ENCODE results near the gene EPB41.
"Not testable (repeated sequence)": the region's sequence is repeated elsewhere in the genome, so short reads cannot be mapped to it uniquely, and the experiment has no call there.

EPB41 gene

DNA sequence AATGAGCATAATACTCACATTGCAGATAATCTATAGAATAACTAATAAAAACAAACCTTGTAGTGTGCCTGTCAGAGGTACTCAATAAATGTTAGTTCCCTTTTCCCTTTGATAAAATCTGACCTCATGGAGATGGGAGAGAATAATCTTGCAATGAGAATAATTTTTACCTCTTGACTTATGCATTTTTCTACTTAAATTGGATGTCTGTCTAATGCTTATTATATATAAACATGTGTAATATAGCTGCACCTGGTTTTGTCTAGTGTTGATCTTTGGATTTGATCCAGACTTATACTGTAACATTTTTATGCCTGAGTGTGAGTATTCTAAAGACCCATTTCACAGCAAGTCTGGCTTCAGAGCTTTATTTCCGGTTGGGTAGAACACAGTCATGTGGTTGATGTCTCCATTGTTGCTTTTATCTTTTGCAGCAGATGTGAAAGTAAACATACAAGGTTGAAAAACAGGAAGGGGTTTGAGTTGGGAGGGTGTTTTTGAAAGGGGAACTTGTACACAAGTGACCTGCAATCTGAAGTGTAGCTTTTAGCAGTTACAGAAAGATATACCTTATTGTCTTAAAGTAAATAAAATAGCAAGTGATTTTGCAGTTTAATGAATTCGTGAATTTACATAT is 12.4 kb downstream of the EPB41 start:
- no peak overlapping the region for H3K4me3 ChIP-seq (ENCODE audit: low read depth, low read length)

DNA sequence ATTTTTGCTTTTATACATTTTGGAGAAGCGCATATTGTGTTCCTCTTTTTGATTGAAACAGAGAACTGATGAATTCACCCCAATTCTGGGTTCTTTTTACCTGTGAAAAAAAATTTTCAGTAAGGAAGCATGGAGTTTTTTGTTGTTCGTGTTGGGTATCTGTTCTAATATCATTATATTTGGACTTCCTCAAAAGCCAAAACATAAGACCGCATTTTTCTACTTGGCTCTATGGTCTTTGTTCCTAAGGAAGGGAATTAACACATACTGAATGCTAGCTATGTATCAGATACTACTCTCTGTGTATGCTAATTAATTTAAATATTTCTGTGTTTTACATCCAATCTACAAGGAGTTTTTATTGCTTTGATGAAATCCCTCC is 12.9 kb downstream of the EPB41 start:
- H3K4me3 ChIP-seq (ENCODE audit: low read depth, low read length): no peak overlapping the region

GRCh38 chr1:28927648-28928313 is 13.4 kb downstream of the EPB41 start:
- H3K4me3 ChIP-seq (ENCODE audit: low read depth, low read length): no peak overlapping the region

GRCh38 chr1:28928314-28928941 is 14.1 kb downstream of the EPB41 start:
- H3K4me3 ChIP-seq (ENCODE audit: low read depth, low read length): no peak overlapping the region

DNA sequence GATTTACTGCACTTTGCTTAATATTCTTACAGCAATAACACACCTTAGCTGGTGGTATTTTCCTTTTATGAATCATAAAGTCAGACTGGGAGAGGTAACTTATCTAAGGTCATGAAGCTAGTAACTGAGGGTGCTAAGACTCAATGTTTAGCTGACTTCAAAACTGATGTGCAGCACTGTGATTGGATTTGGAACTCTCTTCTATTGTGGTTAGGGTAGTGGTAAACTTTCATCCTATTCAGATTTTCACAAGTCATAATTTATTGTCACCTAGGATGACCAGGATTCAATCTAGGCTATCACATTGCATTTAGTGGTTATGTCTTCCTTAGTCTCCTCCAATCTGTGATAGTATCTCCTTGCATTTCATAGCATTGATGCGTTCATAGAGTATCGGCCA is 18.9 kb downstream of the EPB41 start:
- no peak overlapping the region for H3K4me3 ChIP-seq (ENCODE audit: low read depth, low read length)

GRCh38 chr1:28933918-28934317 is 19.5 kb downstream of the EPB41 start:
- H3K4me3 ChIP-seq (ENCODE audit: low read depth, low read length): no peak overlapping the region

- H3K4me3 ChIP-seq (ENCODE audit: low read depth, low read length): no peak overlapping the region
These were observed 20.3 kb downstream of the EPB41 start for GRCh38 chr1:28934676-28935075.

- no peak overlapping the region for H3K4me3 ChIP-seq (ENCODE audit: low read depth, low read length)
These were observed 20.9 kb downstream of the EPB41 start for GRCh38 chr1:28935293-28935692.

DNA sequence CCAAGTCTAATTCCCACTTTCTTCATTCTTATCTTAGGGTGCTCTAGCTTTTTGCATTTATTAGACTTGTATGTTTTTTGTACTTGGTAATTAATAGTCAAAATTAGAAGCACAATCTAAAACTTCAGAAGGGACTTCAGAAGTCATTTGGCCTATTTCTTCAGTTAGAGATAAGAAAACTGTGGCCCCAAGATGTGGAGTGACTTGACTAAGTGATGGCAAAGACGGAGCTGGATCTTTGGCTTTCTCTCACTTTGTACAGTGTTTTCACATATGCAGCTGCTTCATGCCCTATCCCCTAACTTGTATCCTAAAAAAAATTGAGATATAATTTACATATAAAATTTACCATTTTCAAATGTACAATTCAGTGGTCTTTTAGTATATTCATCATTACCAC is 21.7 kb downstream of the EPB41 start:
- H3K4me3 ChIP-seq (ENCODE audit: low read depth, low read length): no peak overlapping the region

GRCh38 chr1:28936528-28936927 is 22.2 kb downstream of the EPB41 start:
- no peak overlapping the region for H3K4me3 ChIP-seq (ENCODE audit: low read depth, low read length)

GRCh38 chr1:28943581-28943980 is 29.2 kb downstream of the EPB41 start:
- H3K4me3 ChIP-seq (ENCODE audit: low read depth, low read length): not testable (repeated sequence)

- no peak overlapping the region for H3K4me3 ChIP-seq (ENCODE audit: low read depth, low read length)
These were observed 35.6 kb downstream of the EPB41 start for GRCh38 chr1:28950006-28950405.

- no peak overlapping the region for H3K4me3 ChIP-seq (ENCODE audit: low read depth, low read length)
These were observed 36.1 kb downstream of the EPB41 start for GRCh38 chr1:28950449-28950848.

DNA sequence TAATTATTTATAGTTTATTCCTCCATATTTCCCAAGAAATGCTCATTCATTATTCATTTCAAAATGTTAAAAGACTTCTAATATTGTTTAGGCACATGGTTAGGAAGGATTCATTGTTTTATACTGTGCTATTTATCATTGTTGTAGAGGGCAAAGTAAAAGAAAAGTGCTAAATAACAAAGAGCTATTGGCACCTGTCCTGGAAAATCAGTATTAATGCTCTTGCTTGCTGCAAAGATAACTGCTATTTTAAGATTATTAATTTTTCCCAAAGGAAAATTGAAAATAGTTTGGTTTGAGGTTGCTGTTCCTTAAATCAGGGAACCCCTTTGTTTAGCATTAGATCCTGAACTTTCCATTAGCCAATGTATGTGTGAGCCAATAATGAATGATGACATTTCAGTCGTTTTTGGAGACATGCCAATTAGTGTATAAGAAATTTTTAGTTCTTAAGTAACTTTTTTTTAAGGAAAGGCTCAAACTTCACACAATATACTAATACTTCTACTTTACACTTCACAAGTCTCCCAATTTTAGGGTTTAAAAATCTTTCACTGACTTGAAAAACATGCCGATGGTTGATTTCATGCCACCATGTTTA is 39.9 kb downstream of the EPB41 start:
- H3K4me3 ChIP-seq (ENCODE audit: low read depth, low read length): no peak overlapping the region

DNA sequence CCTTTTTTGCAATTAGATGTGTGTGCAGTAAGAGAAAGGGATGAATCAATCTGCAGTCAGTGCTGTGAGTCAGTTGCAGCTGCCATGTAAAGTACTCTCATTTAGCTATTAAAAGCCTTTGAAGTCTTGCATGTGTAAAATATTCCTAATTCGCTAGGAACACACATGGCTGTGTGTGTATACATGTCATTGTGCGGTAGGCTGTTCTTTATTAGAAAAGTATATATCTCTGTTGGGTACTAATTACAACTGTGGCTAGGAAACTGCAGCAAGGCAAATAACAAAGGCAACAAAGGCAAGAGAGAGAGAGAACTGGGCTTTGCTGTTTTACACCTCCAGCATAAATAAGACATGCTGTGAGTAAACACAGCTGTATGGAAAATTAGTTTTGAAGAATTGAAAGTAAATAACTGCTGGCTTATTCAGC is 41.7 kb downstream of the EPB41 start:
- no peak overlapping the region for H3K4me3 ChIP-seq (ENCODE audit: low read depth, low read length)

DNA sequence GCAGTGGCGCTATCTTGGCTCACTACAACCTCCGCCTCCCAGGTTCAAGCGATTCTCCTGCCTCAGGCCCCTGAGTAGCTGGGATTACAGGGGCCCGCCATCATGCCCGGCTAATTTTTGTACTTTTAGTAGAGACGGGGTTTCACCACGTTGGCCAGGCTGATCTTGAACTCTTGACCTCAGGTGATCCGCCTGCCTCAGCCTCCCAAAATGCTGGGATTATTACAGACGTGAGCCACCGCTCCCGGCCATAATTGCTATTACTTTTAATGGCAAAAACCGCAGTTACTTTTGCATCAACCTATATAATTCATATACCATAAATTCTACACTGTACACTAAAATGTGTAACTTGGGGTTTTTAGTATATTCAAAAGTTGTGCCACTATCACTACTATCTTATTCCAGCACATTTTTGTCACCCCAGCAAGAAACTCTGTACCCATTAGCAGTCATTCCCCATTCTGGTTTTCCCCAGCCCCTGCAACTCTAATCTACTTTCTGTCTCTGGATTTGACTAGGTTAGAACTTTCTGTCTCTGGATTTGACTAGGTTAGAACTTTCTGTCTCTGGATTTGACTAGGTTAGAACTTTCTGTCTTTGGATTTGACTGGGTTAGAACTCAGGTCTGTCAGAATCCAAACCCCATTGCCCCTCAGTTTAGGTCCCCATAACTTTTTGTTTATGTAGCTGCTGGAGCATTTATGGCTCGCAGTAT is 47.9 kb downstream of the EPB41 start:
- H3K4me3 ChIP-seq (ENCODE audit: low read depth, low read length): not testable (repeated sequence)

- no peak overlapping the region for H3K4me3 ChIP-seq (ENCODE audit: low read depth, low read length)
These were observed 51.0 kb downstream of the EPB41 start for GRCh38 chr1:28965271-28965870.

GRCh38 chr1:28966617-28967016 is 52.2 kb downstream of the EPB41 start:
- H3K4me3 ChIP-seq (ENCODE audit: low read depth, low read length): no peak overlapping the region

DNA sequence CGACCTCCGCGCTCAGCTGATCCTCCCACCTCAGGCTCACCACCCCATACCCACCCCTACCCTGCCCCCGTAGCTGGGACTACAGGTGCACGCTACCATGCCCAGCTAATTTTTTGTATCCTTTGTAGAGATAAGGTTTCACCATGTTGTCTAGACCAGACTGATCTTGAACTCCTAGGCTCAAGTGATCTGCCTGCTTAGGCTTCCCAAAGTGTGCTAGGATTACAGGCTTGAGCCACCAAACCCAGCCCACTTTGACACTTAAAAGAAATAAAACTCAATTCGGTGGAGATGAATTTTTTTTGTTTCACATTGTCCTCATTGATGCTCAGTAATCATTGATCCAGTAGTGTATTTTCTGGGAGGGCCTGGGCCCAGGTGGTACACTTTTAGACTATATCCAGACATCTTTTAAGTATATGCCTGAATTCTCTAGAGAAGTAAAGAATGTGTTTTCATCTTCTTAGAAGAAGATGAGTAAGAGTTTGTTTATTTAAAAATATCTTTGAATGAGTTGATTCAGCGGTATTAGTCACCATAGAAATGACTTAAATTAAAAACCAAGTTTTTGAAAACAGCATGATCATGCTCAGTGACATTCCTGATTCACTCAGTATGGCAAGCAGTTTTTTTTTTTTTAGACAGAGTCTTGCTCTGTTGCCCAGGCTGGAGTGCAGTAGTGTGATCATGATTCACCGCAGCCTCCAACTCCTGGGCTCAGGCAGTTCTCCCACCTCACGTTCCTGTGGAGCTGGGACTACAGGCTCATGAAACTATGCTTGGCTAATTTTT is 57.8 kb downstream of the EPB41 start:
- no peak overlapping the region for H3K4me3 ChIP-seq (ENCODE audit: low read depth, low read length)

All from iPS-11a (cell line).